ENCODE results near the gene MS4A10.

DNA sequence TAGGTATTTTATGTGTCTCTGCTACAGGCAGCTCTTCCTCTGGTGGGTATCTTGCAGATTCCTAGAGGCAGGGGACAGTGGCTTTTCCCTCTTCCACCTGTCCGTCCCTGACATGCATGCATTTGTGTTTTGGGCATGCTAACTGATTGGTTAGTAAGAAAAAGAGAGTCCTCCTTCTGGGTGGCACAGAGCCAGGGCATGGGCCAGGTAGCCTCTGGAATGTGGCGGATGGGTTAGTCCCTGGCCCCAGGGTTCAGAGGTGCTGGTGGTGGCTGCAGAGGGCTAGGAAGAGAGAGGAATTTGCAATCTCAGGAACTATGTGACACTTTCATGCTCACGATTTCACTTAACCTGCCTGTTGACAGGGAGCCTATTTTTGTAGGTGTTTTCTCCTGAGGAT lies 34.2 kb upstream of the MS4A10 start:
- no peak for TF ChIP-seq POLR2A (IDR thresholded peaks at IDR 0.05; ENCODE audit: low read depth, low read length)
- TF ChIP-seq TAF1 (IDR thresholded peaks at IDR 0.05; ENCODE audit: borderline replicate concordance, low read depth, low read length): no peak
- TF ChIP-seq POLR2AphosphoS5 (IDR thresholded peaks at IDR 0.05; ENCODE audit: low read depth, low read length): no peak
